ENCODE data around the gene SDF2L1. TPM values are rescaled to one million over a fixed set of nuclear protein-coding genes. Genes with fewer than 3 reads are reported as not detected.
A peak's percentile ranks its signal among the peaks of the same experiment; 100 is the strongest.

SDF2L1 gene
- total and polyA plus RNA-seq, 2 of the 13 experiments (the other 11 are each of a cell fraction or from before 2014, with no cell fraction given): 18.0 to 57.4 TPM

- TF ChIP-seq, protein P1, sequence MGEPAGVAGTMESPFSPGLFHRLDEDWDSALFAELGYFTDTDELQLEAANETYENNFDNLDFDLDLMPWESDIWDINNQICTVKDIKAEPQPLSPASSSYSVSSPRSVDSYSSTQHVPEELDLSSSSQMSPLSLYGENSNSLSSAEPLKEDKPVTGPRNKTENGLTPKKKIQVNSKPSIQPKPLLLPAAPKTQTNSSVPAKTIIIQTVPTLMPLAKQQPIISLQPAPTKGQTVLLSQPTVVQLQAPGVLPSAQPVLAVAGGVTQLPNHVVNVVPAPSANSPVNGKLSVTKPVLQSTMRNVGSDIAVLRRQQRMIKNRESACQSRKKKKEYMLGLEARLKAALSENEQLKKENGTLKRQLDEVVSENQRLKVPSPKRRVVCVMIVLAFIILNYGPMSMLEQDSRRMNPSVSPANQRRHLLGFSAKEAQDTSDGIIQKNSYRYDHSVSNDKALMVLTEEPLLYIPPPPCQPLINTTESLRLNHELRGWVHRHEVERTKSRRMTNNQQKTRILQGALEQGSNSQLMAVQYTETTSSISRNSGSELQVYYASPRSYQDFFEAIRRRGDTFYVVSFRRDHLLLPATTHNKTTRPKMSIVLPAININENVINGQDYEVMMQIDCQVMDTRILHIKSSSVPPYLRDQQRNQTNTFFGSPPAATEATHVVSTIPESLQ (CRISPR knock-in tag; conservative IDR thresholded peaks at IDR 0.05): peak; percentile 47; the same call in 1 of the 2 replicates
- TF ChIP-seq NFE2 (CRISPR knock-in tag; IDR thresholded peaks at IDR 0.05): 0 out of 2 replicates have a peak, but pooled peaks have one; percentile 57
- no peak for TF ChIP-seq SMARCC2 (IDR thresholded peaks at IDR 0.05)
- TF ChIP-seq, protein P2, sequence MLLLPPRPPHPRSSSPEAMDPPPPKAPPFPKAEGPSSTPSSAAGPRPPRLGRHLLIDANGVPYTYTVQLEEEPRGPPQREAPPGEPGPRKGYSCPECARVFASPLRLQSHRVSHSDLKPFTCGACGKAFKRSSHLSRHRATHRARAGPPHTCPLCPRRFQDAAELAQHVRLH (CRISPR knock-in tag; IDR thresholded peaks at IDR 0.05; ENCODE audit: borderline replicate concordance, low read depth): peak; percentile 83; the same call in 1 of the 2 replicates
- peak; percentile 87 for TF ChIP-seq ZNF235 (CRISPR knock-in tag; IDR thresholded peaks at IDR 0.05; ENCODE audit: borderline replicate concordance)
- TF ChIP-seq ZFX (CRISPR knock-in tag; IDR thresholded peaks at IDR 0.05; ENCODE audit: low read depth): peak; percentile 89
- no peak for TF ChIP-seq HMGA1 (CRISPR knock-in tag; conservative IDR thresholded peaks at IDR 0.05)
- no peak for TF ChIP-seq ZNF296 (CRISPR knock-in tag; conservative IDR thresholded peaks at IDR 0.05)
- peak; percentile 34; the same call in 1 of the 2 replicates for TF ChIP-seq NFIB (CRISPR knock-in tag; IDR thresholded peaks at IDR 0.05; ENCODE audit: borderline replicate concordance)
- peak; percentile 88; the same call in 1 of the 2 replicates for TF ChIP-seq ZFP41 (CRISPR knock-in tag; IDR thresholded peaks at IDR 0.05; ENCODE audit: borderline replicate concordance)
- peak; percentile 88; the same call in 1 of the 2 replicates for TF ChIP-seq AHR (CRISPR knock-in tag; IDR thresholded peaks at IDR 0.05)
- TF ChIP-seq ZNF672 (CRISPR knock-in tag; IDR thresholded peaks at IDR 0.05): no peak
- TF ChIP-seq ZBTB42 (CRISPR knock-in tag; IDR thresholded peaks at IDR 0.05): peak; percentile 26; the same call in 1 of the 2 replicates
- TF ChIP-seq ZFYVE20 (CRISPR knock-in tag; IDR thresholded peaks at IDR 0.05; ENCODE audit: borderline replicate concordance, low read depth): peak; percentile 72; the same call in 1 of the 2 replicates
- TF ChIP-seq, protein P3, sequence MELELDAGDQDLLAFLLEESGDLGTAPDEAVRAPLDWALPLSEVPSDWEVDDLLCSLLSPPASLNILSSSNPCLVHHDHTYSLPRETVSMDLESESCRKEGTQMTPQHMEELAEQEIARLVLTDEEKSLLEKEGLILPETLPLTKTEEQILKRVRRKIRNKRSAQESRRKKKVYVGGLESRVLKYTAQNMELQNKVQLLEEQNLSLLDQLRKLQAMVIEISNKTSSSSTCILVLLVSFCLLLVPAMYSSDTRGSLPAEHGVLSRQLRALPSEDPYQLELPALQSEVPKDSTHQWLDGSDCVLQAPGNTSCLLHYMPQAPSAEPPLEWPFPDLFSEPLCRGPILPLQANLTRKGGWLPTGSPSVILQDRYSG (CRISPR knock-in tag; IDR thresholded peaks at IDR 0.05): peak; percentile 89
- TF ChIP-seq KDM2A (CRISPR knock-in tag; IDR thresholded peaks at IDR 0.05; ENCODE audit: borderline replicate concordance, low read depth): peak; percentile 86
- no peak for TF ChIP-seq ATRX (CRISPR knock-in tag; IDR thresholded peaks at IDR 0.05; ENCODE audit: borderline replicate concordance)
- peak; percentile 74; the same call in 1 of the 2 replicates for TF ChIP-seq ZNF780A (CRISPR knock-in tag; IDR thresholded peaks at IDR 0.05)
- peak; percentile 54; the same call in 1 of the 2 replicates for TF ChIP-seq ARID5B (CRISPR knock-in tag; IDR thresholded peaks at IDR 0.05)
- 0 out of 2 replicates have a peak, but pooled peaks have one; percentile 25 for TF ChIP-seq IRF1 (CRISPR knock-in tag; IDR thresholded peaks at IDR 0.05; ENCODE audit: low read depth)
These were observed 12.6 kb upstream of the SDF2L1 start, which contains the start of gene YDJC (continued) for GRCh38 chr22:21629255-21630149.
